Activated B cell treated with CpG ODN at 0.5 μM for 24 hours (primary cell): ENCODE data around the gene POLE2. TPM values are rescaled to one million over a fixed set of nuclear protein-coding genes. Genes with fewer than 3 reads are reported as not detected.
A peak's percentile ranks its signal among the peaks of the same experiment; 100 is the strongest.
"Not testable (repeated sequence)": the region's sequence is repeated elsewhere in the genome, so short reads cannot be mapped to it uniquely, and the experiment has no call there.

ENCODE experiments used
- ATAC-seq: fragments of 200-7000 bp; cut with Tn5 transposase; one replicate; pipeline ENCODE4 v1.10.0; 2021; ENCODE audit warnings: low read depth, mild to moderate bottlenecking, moderate library complexity
- CTCF ChIA-PET: fragments of 350-600 bp; sonication (Branson Sonifier 250); formaldehyde crosslinking; loops from one replicate; lab custom pipeline; 2021; ENCODE audit warnings: antibody characterized with exemption; lab: Charles Lee
- POLR2A ChIA-PET: fragments of 350-600 bp; sonication (Branson Sonifier 250); formaldehyde crosslinking; loops from one replicate; lab custom pipeline; 2021; ENCODE audit warnings: antibody characterized with exemption; lab: Charles Lee
- DNase-seq: peaks from one replicate; pipeline ENCODE4 v3.0.0; 2022
- H3K27ac Mint-ChIP-seq: one replicate; pipeline ENCODE4 v1.8.0; 2020; ENCODE audit warnings: mixed read lengths
- H3K27me3 Mint-ChIP-seq: one replicate; pipeline ENCODE4 v1.8.0; 2021; ENCODE audit warnings: mixed read lengths
- H3K36me3 Mint-ChIP-seq: one replicate; pipeline ENCODE4 v1.8.0; 2021; ENCODE audit warnings: low read depth, mixed read lengths
- H3K4me1 Mint-ChIP-seq: one replicate; pipeline ENCODE4 v1.8.0; 2021; ENCODE audit warnings: mixed read lengths
- H3K4me3 Mint-ChIP-seq: one replicate; pipeline ENCODE4 v1.8.0; 2020; ENCODE audit warnings: mild to moderate bottlenecking, mixed read lengths
- H3K9me3 Mint-ChIP-seq: one replicate; pipeline ENCODE4 v1.8.0; 2020; ENCODE audit warnings: mixed read lengths
- intact Hi-C: fragments of 100-400 bp; cut with micrococcal nuclease; formaldehyde crosslinking; loops from one replicate; pipeline ENCODE4 v1.15.1; 2024
- total RNA-seq: library from RNA; stranded (reverse); gene quantifications from 2 replicates; pipeline ENCODE4 v1.2.3, GENCODE V29; 2022
- TF ChIP-seq, protein P1 (sequence below): fragments of 200-600 bp; IDR thresholded peaks from one replicate; pipeline ENCODE4 v1.8.0; 2022; ENCODE audit warnings: antibody characterized with exemption, mild to moderate bottlenecking

The POLE2 gene
- total RNA-seq, 1 donor from 2014 or later = 5.3 TPM

DNA sequence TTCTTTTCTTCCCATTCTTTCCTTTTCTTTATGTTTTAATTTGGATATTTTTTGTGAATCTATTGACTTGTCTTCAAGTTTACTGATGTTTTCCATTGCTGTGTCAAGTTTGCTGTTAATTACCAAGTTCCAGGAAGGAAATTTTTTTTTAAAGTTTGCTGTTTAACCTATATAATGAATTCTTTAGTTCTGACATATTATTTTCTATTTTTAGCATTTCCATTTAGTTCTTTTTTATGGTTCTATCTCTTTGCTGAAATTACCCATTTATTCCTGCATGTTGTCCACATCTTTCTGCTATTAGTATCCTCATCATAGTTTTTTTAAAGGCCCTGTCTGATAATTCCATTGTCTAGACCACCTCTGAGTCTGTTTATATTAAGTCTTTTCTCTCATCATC lies 32.7 kb upstream of the POLE2 start:
- Mint-ChIP-seq H3K4me1 (no peaks in the 10 kb centered on the region), H3K4me3 (no peak overlapping the region), H3K27ac (no peak overlapping the region), H3K9me3 (peaks cover 2% of the 10 kb centered on the region), H3K36me3 (peaks cover 51% of the 10 kb centered on the region), H3K27me3 (no peaks in the 10 kb centered on the region)
- intact Hi-C loops = no loop called here
- ATAC-seq = no peak
- TF ChIP-seq, protein P1, sequence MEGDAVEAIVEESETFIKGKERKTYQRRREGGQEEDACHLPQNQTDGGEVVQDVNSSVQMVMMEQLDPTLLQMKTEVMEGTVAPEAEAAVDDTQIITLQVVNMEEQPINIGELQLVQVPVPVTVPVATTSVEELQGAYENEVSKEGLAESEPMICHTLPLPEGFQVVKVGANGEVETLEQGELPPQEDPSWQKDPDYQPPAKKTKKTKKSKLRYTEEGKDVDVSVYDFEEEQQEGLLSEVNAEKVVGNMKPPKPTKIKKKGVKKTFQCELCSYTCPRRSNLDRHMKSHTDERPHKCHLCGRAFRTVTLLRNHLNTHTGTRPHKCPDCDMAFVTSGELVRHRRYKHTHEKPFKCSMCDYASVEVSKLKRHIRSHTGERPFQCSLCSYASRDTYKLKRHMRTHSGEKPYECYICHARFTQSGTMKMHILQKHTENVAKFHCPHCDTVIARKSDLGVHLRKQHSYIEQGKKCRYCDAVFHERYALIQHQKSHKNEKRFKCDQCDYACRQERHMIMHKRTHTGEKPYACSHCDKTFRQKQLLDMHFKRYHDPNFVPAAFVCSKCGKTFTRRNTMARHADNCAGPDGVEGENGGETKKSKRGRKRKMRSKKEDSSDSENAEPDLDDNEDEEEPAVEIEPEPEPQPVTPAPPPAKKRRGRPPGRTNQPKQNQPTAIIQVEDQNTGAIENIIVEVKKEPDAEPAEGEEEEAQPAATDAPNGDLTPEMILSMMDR = no peak
- POLR2A ChIA-PET = no interaction called here
- CTCF ChIA-PET = no interaction called here
- DNase-seq = no peak

DNA sequence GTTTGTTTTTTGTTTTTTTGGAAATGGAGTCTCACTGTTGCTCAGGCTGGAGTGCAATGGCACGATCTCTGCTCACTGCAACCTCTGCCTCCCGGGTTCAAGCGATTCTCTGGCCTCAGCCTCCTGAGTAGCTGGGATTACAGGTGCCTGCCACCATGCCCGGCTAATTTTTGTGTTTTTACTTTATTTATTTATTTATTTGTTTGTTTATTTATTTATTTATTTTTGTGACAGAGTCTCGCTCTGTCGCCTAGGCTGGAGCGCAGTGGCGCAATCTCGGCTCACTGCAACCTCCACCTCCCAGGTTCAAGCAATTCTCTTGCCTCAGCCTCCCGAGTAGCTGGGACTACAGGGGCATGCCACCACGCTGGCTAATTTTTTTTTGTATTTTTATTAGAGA lies 23.0 kb upstream of the POLE2 start:
- ATAC-seq, intact Hi-C loops, H3K27ac Mint-ChIP-seq, H3K9me3 Mint-ChIP-seq, POLR2A ChIA-PET, H3K4me1 Mint-ChIP-seq, CTCF ChIA-PET, DNase-seq, H3K27me3 Mint-ChIP-seq, H3K4me3 Mint-ChIP-seq: not testable (repeated sequence)
- H3K36me3 Mint-ChIP-seq = peaks cover 11% of the 10 kb centered on the region

DNA sequence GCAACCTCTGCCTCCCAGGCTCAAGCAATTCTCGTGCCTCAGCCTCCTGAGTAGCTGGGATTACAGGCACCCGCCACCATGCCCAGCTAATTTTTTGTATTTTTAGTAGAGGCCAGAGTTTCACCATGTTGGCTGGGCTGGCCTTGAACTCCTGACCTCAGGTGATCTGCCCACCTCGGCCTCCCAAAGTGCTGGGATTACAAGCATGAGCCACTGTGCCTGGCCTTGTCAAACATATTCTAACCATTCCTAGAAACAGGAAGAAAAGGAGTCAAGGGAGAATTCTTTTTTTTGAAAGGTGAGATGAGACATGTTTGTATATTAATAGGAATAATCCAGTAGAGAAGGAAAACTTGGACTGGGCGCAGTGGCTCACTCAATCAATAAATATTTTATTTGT lies 16.5 kb upstream of the POLE2 start:
- H3K36me3 Mint-ChIP-seq, H3K27ac Mint-ChIP-seq, intact Hi-C loops, H3K4me1 Mint-ChIP-seq, ATAC-seq, CTCF ChIA-PET, H3K4me3 Mint-ChIP-seq, DNase-seq, H3K27me3 Mint-ChIP-seq, H3K9me3 Mint-ChIP-seq: not testable (repeated sequence)
- POLR2A ChIA-PET = interaction anchor here (0.7 kb wide), 1 partner anchor 458 kb away, joined by 6 read pairs; no protein-coding TSS in a partner anchor

GRCh38 chr14:49703965-49704364 lies 16.0 kb upstream of the POLE2 start:
- no peaks in the 10 kb centered on the region for H3K9me3 Mint-ChIP-seq
- DNase-seq = no peak
- H3K27ac Mint-ChIP-seq = no peak overlapping the region
- no peaks in the 10 kb centered on the region for H3K4me1 Mint-ChIP-seq
- no peak overlapping the region for H3K4me3 Mint-ChIP-seq
- TF ChIP-seq, protein P1 = no peak
- intact Hi-C loops = no loop called here
- POLR2A ChIA-PET = interaction anchor here (0.7 kb wide), 1 partner anchor 458 kb away, joined by 6 read pairs; no protein-coding TSS in a partner anchor
- ATAC-seq = no peak
- CTCF ChIA-PET = no interaction called here
- H3K36me3 Mint-ChIP-seq = peaks cover 7% of the 10 kb centered on the region
- H3K27me3 Mint-ChIP-seq = no peaks in the 10 kb centered on the region

GRCh38 chr14:49702725-49703124 lies 14.7 kb upstream of the POLE2 start:
- ChIA-PET POLR2A (interaction anchor here (0.7 kb wide), 1 partner anchor 21 kb away, joined by 4 read pairs; no protein-coding TSS in a partner anchor), CTCF (no interaction called here)
- Mint-ChIP-seq H3K27me3 (no peaks in the 10 kb centered on the region), H3K27ac (no peak overlapping the region), H3K9me3 (no peaks in the 10 kb centered on the region), H3K36me3 (peaks cover 7% of the 10 kb centered on the region), H3K4me3 (no peak overlapping the region), H3K4me1 (no peaks in the 10 kb centered on the region)
- DNase-seq = no peak
- no peak for ATAC-seq
- intact Hi-C loops = no loop called here
- TF ChIP-seq, protein P1 = no peak

- H3K36me3 Mint-ChIP-seq, ATAC-seq, H3K9me3 Mint-ChIP-seq, H3K27ac Mint-ChIP-seq, CTCF ChIA-PET, DNase-seq, H3K27me3 Mint-ChIP-seq: not testable (repeated sequence)
- Mint-ChIP-seq H3K4me1 (peaks cover 18% of the 10 kb centered on the region), H3K4me3 (peak overlapping the region; percentile 83)
- POLR2A ChIA-PET = interaction anchor here (0.6 to 3.0 kb wide), 6 partner anchors 59 to 310 kb away, joined by 3 to 24 read pairs (median 8); partner anchors contain the start of genes KLHDC2, MGAT2, RPL36AL and RPS29
- intact Hi-C loops = loop anchor here (1.0 to 5.0 kb wide), 6 partner anchors 59 to 619 kb away; partner anchors contain the start of genes DMAC2L, KLHDC2, L2HGDH and MGAT2
Measured at GRCh38 chr14:49693735-49694124, 5.7 kb upstream of the POLE2 start.
